H1 (cell line): ENCODE data around the gene TTC28. TPM values are rescaled to one million over a fixed set of nuclear protein-coding genes. Genes with fewer than 3 reads are reported as not detected.

ENCODE experiments used
- CTCF ChIA-PET: fragments of 300-600 bp; sonication (Branson Sonifier 250); formaldehyde crosslinking; loops from one replicate; lab custom pipeline; 2021; ENCODE audit not compliant: partially characterized antibody; lab: Charles Lee
- POLR2A ChIA-PET: fragments of 300-600 bp; sonication (Branson Sonifier 250); formaldehyde crosslinking; loops from one replicate; lab custom pipeline; 2021; ENCODE audit warnings: inconsistent platforms; ENCODE audit not compliant: partially characterized antibody; lab: Charles Lee
- DNase-seq, 2 experiments: peaks; one replicate each; pipeline versions ENCODE4 v3.0.0 to v3.0.0-alpha.2; 2010 to 2022; ENCODE audit warnings: low spot score in 2 of 2, low read depth in 1 of 2, mixed read lengths in 1 of 2
- FAIRE-seq: peaks from 2 replicates; lab custom pipeline; 2011; peaks lifted over from hg19 to GRCh38; lab: Jason Lieb, UNC
- H2AFZ ChIP-seq: 2 replicates; pipeline ENCODE4 v1.8.1; 2012; ENCODE audit warnings: low read length, inconsistent platforms
- H2AK5ac ChIP-seq: 2 replicates; pipeline ENCODE4 v1.6.1; 2013; ENCODE audit warnings: low read depth, low read length
- H2BK120ac ChIP-seq: replicated peaks from 2 replicates; pipeline ENCODE3; 2013; ENCODE audit warnings: low read depth, low read length, inconsistent platforms
- H2BK12ac ChIP-seq: 2 replicates; pipeline ENCODE4 v1.6.1; 2013; ENCODE audit warnings: low read depth, low read length
- H2BK15ac ChIP-seq: 2 replicates; pipeline ENCODE4 v1.6.1; 2013; ENCODE audit warnings: low read length
- H2BK20ac ChIP-seq: 2 replicates; pipeline ENCODE4 v1.6.1; 2013; ENCODE audit warnings: low read length
- H2BK5ac ChIP-seq: 2 replicates; pipeline ENCODE4 v1.6.1; 2013; ENCODE audit warnings: low read depth, low read length
- H3K14ac ChIP-seq: 2 replicates; pipeline ENCODE4 v1.6.1; 2013; ENCODE audit warnings: inconsistent platforms; ENCODE audit not compliant: insufficient read length
- H3K18ac ChIP-seq: 2 replicates; pipeline ENCODE4 v1.6.1; 2013; ENCODE audit warnings: low read length; ENCODE audit errors: extremely low read depth
- H3K23ac ChIP-seq: 2 replicates; pipeline ENCODE4 v1.6.1; 2013; ENCODE audit warnings: inconsistent platforms; ENCODE audit not compliant: insufficient read length
- H3K23me2 ChIP-seq: 2 replicates; pipeline ENCODE4 v1.6.1; 2013; ENCODE audit warnings: low read depth, low read length
- H3K27ac ChIP-seq: 2 replicates; pipeline ENCODE4 v1.6.1; 2011; ENCODE audit warnings: low read depth, low read length, inconsistent platforms
- H3K27me3 ChIP-seq, 4 experiments: replicated peaks in 1 of 4; 1 replicate in 1 of 4; 2 replicates in 3 of 4; pipeline versions ENCODE4 v1.6.1 to v1.8.1; 2011 to 2013; ENCODE audit warnings: low read length in 3 of 4, mild to moderate bottlenecking in 3 of 4, inconsistent platforms in 2 of 4, mixed read lengths in 2 of 4, moderate library complexity in 1 of 4; ENCODE audit not compliant: control insufficient read depth in 3 of 4, insufficient read depth in 3 of 4; ENCODE audit errors: extremely low read depth in 1 of 4
- H3K36me3 ChIP-seq, 4 experiments: 2 replicates each; pipeline versions ENCODE4 v1.6.1 to v1.8.1; 2011 to 2013; ENCODE audit warnings: mild to moderate bottlenecking in 4 of 4, low read length in 3 of 4, moderate library complexity in 2 of 4, control low read depth in 1 of 4, inconsistent platforms in 1 of 4; ENCODE audit not compliant: insufficient read depth in 4 of 4, control insufficient read depth in 2 of 4
- H3K4ac ChIP-seq: replicated peaks from 2 replicates; pipeline ENCODE3; 2013; ENCODE audit warnings: low read length, low read depth, mixed read lengths, inconsistent platforms; ENCODE audit not compliant: insufficient read length
- H3K4me1 ChIP-seq, 4 experiments: replicated peaks in 1 of 4; 1 replicate in 1 of 4; 2 replicates in 3 of 4; pipeline versions ENCODE4 v1.6.1 to v1.8.1; 2011 to 2013; ENCODE audit warnings: low read length in 3 of 4, inconsistent platforms in 2 of 4, mixed read lengths in 1 of 4; ENCODE audit not compliant: insufficient read depth in 4 of 4, control insufficient read depth in 3 of 4
- H3K4me2 ChIP-seq, 2 experiments: 2 replicates each; pipeline versions ENCODE4 v1.6.1 to v1.8.1; 2011 to 2013; ENCODE audit warnings: low read depth in 2 of 2, low read length in 2 of 2, control low read depth in 1 of 2, inconsistent platforms in 1 of 2, mild to moderate bottlenecking in 1 of 2; ENCODE audit not compliant: insufficient read depth in 1 of 2
- H3K4me3 ChIP-seq, 4 experiments: fragments of 200-600, 300-600 bp in 1 of 4; sonication (generic), shearing (Covaris generic), sonication (Bioruptor Twin) in 1 of 4; 2 replicates each; pipeline versions ENCODE4 v1.5.1 to v1.8.1; 2011 to 2016; ENCODE audit warnings: low read length in 4 of 4, low read depth in 3 of 4, control low read depth in 2 of 4, inconsistent platforms in 2 of 4, mild to moderate bottlenecking in 2 of 4, mixed read lengths in 1 of 4, moderate library complexity in 1 of 4; ENCODE audit not compliant: insufficient read depth in 2 of 4; ENCODE audit errors: extremely low read depth in 1 of 4
- H3K56ac ChIP-seq: replicated peaks from 2 replicates; pipeline ENCODE3; 2013; ENCODE audit warnings: low read depth, mild to moderate bottlenecking, mixed read lengths, low read length, inconsistent platforms; ENCODE audit not compliant: insufficient read length
- H3K79me1 ChIP-seq: 2 replicates; pipeline ENCODE4 v1.6.1; 2013; ENCODE audit warnings: low read depth, low read length, control low read depth
- H3K79me2 ChIP-seq, 2 experiments: 2 replicates each; pipeline versions ENCODE4 v1.6.1 to v1.8.1; 2012 to 2013; ENCODE audit warnings: low read length in 2 of 2, mild to moderate bottlenecking in 2 of 2, inconsistent platforms in 1 of 2; ENCODE audit not compliant: insufficient read depth in 2 of 2, control insufficient read depth in 1 of 2
- H3K9ac ChIP-seq, 4 experiments: replicated peaks in 1 of 4; 1 replicate in 1 of 4; 2 replicates in 3 of 4; pipeline versions ENCODE4 v1.6.1 to v1.8.1; 2011 to 2013; ENCODE audit warnings: low read depth in 3 of 4, low read length in 3 of 4, control low read depth in 2 of 4, mild to moderate bottlenecking in 2 of 4, moderate library complexity in 2 of 4, inconsistent platforms in 1 of 4; ENCODE audit errors: extremely low read depth in 1 of 4
- H3K9me3 ChIP-seq, 2 experiments: 2 replicates each; pipeline versions ENCODE4 v1.6.1 to v1.8.1; 2012 to 2013; ENCODE audit warnings: mild to moderate bottlenecking in 2 of 2, moderate library complexity in 2 of 2, control low read depth in 1 of 2, inconsistent platforms in 1 of 2, low read depth in 1 of 2, low read length in 1 of 2, mixed read lengths in 1 of 2; ENCODE audit not compliant: insufficient read depth in 2 of 2
- H4K20me1 ChIP-seq, 2 experiments: replicated peaks in 1 of 2; 2 replicates each; pipeline versions ENCODE3 to v1.8.1; 2011 to 2013; ENCODE audit warnings: inconsistent platforms in 2 of 2, low read length in 2 of 2, mild to moderate bottlenecking in 1 of 2; ENCODE audit not compliant: insufficient read depth in 2 of 2, control insufficient read depth in 1 of 2
- H4K5ac ChIP-seq: 2 replicates; pipeline ENCODE4 v1.6.1; 2013; ENCODE audit warnings: low read length, low read depth, mixed read lengths, inconsistent platforms; ENCODE audit not compliant: insufficient read length
- H4K8ac ChIP-seq: 2 replicates; pipeline ENCODE4 v1.8.0; 2013; ENCODE audit warnings: mild to moderate bottlenecking, moderate library complexity, low read length, inconsistent platforms; ENCODE audit not compliant: insufficient read depth; ENCODE audit errors: extremely low read depth
- H4K91ac ChIP-seq: replicated peaks from 2 replicates; pipeline ENCODE3; 2013; ENCODE audit warnings: low read length, mixed read lengths, inconsistent platforms; ENCODE audit not compliant: insufficient read length
- ASH2L ChIP-seq: fragments of 200-600, 300-600 bp; sonication (generic); IDR thresholded peaks from one replicate; pipeline ENCODE4 v1.7.1; 2017; ENCODE audit warnings: low read length
- BACH1 ChIP-seq: IDR thresholded peaks from 2 replicates; pipeline ENCODE4 v1.6.1; 2012; ENCODE audit warnings: low read length, improper control_type of control experiment
- CEBPB ChIP-seq: IDR thresholded peaks from 2 replicates; pipeline ENCODE4 v1.6.1; 2012; ENCODE audit warnings: low read depth, low read length
- FOSL1 ChIP-seq: IDR thresholded peaks from 2 replicates; pipeline ENCODE4 v1.6.1; 2011; ENCODE audit warnings: mild to moderate bottlenecking, low read depth, low read length, moderate library complexity; ENCODE audit not compliant: insufficient read depth
- GTF2F1 ChIP-seq: IDR thresholded peaks from 2 replicates; pipeline ENCODE4 v1.6.1; 2012; ENCODE audit warnings: low read depth, low read length, improper control_type of control experiment, borderline replicate concordance
- HDAC6 ChIP-seq: IDR thresholded peaks from one replicate; pipeline ENCODE4 v1.7.1; 2012; ENCODE audit warnings: low read depth, mild to moderate bottlenecking, inconsistent platforms, low read length, moderate library complexity
- PHF8 ChIP-seq: fragments of 200-600 bp; sonication (generic); conservative IDR thresholded peaks from 2 replicates; pipeline ENCODE4 v1.7.1; 2012; ENCODE audit warnings: low read depth, mild to moderate bottlenecking, inconsistent platforms, low read length, moderate library complexity
- POLR2A ChIP-seq, 2 experiments: IDR thresholded peaks; 1 replicate in 1 of 2; 2 replicates in 1 of 2; pipeline ENCODE4 v1.6.1; 2011; ENCODE audit warnings: low read depth in 2 of 2, low read length in 2 of 2, mild to moderate bottlenecking in 2 of 2; ENCODE audit errors: control extremely low read depth in 1 of 2
- POU5F1 ChIP-seq: IDR thresholded peaks from 2 replicates; pipeline ENCODE4 v1.6.1; 2011; ENCODE audit warnings: low read depth, mild to moderate bottlenecking, low read length, moderate library complexity
- SIRT6 ChIP-seq: IDR thresholded peaks from one replicate; pipeline ENCODE4 v1.7.1; 2012; ENCODE audit warnings: low read length, inconsistent platforms
- TCF12 ChIP-seq: IDR thresholded peaks from 2 replicates; pipeline ENCODE4 v1.6.1; 2011; ENCODE audit warnings: low read depth, mild to moderate bottlenecking, low read length
- WGBS, 2 experiments: shearing (Covaris generic) in 1 of 2; methylation state at CpG; one replicate each; pipeline versions ENCODE4 v1.1.6 to v1.1.7; 2013 to 2015; ENCODE audit warnings: low lambda C conversion rate in 2 of 2, mixed read lengths in 2 of 2, inconsistent platforms in 1 of 2, low coverage in 1 of 2, missing lambda C conversion rate in 1 of 2; ENCODE audit not compliant: insufficient replicate concordance in 2 of 2, insufficient coverage in 1 of 2, insufficient read length in 1 of 2; ENCODE audit errors: extremely low coverage in 1 of 2, missing lambda C conversion rate in 1 of 2; 5-methylcytosine and 5-hydroxymethylcytosine counted together
- polyA plus RNA-seq, 7 experiments: library from polyadenylated mRNA; depleted of rRNA in 3 of 7; stranded (reverse) in 5 of 7; unstranded in 2 of 7; fragments of >200 nt in 5 of 7; fragments of 200-250 nt in 2 of 7; gene quantifications; 1 replicate in 5 of 7; 2 replicates in 1 of 7; 4 replicates in 1 of 7; pipeline versions ENCODE4 v1.2.1 to v1.2.3, GENCODE V29; 2011 to 2013; ENCODE audit warnings: missing spikeins in 2 of 7, mixed read lengths in 2 of 7
- total RNA-seq: library from RNA; stranded (reverse); fragmentation: NEBNext Ultra II Directional; extraction: Animal tissue kit (Norgen Biotek cat#: 25700); gene quantifications from 2 replicates; pipeline ENCODE4 v1.2.1, GENCODE V29; 2021
- TF ChIP-seq, protein P1 (sequence below): IDR thresholded peaks from 2 replicates; pipeline ENCODE4 v1.6.1; 2012; ENCODE audit warnings: inconsistent platforms

Gene TTC28
- total and polyA plus RNA-seq, 2 of the 8 experiments (the other 6 are each of a cell fraction or from before 2014, with no cell fraction given): 2.6 to 12.6 TPM

DNA sequence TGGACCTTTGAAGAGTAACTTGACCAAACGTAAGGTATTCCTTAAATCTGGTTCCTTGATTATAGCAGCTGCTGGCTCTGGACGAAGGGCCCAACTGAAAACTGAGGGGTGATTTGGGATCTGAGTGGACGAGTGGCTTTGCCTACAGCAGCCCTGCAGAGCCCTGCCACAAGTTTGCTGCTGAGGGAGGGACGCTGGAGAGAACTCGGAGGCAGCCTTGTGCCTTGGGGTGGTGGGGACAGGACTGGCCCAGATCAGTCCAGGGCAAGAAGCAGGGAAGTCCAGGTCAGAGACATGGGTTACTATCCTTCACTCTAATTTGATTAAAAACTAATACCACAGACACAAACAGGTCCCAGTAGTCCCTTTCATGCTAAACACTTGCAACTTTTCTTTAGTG, 671.0 kb downstream of the TTC28 start:
- Histone ChIP-seq H3K56ac (no peak overlapping the region), H2BK20ac (no peak overlapping the region), H3K14ac (no peak overlapping the region), H4K91ac (no peak overlapping the region), H3K79me1 (no peaks in the 10 kb centered on the region), H2AFZ (no peak overlapping the region), H2BK120ac (no peak overlapping the region), H3K4me3 (no peak overlapping the region), H3K18ac (no peak overlapping the region), H3K4me1 (no peaks in the 10 kb centered on the region), H4K8ac (no peak overlapping the region), H3K79me2 (no peaks in the 10 kb centered on the region), H4K20me1 (no peaks in the 10 kb centered on the region), H3K27ac (no peak overlapping the region), H2BK12ac (no peak overlapping the region), H3K4me2 (no peak overlapping the region), H3K9me3 (no peaks in the 10 kb centered on the region), H4K5ac (no peak overlapping the region), H3K9ac (no peak overlapping the region), H3K23ac (no peak overlapping the region), H2AK5ac (no peak overlapping the region), H3K36me3 (no peaks in the 10 kb centered on the region), H3K27me3 (no peaks in the 10 kb centered on the region), H2BK15ac (no peak overlapping the region), H3K23me2 (no peaks in the 10 kb centered on the region), H3K4ac (no peak overlapping the region), H2BK5ac (no peak overlapping the region)
- ChIA-PET POLR2A (no interaction called here), CTCF (interaction anchor here (0.7 to 8.0 kb wide), 11 partner anchors 11 to 677 kb away, joined by 3 to 84 read pairs (median 8); partner anchors contain the start of gene PITPNB)
- no peak for TF ChIP-seq HDAC6
- TF ChIP-seq PHF8: no peak
- TF ChIP-seq FOSL1: no peak
- TF ChIP-seq BACH1: no peak
- no peak for TF ChIP-seq ASH2L
- TF ChIP-seq CEBPB: no peak
- TF ChIP-seq, protein P1, sequence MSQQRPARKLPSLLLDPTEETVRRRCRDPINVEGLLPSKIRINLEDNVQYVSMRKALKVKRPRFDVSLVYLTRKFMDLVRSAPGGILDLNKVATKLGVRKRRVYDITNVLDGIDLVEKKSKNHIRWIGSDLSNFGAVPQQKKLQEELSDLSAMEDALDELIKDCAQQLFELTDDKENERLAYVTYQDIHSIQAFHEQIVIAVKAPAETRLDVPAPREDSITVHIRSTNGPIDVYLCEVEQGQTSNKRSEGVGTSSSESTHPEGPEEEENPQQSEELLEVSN: no peak
- no peak for TF ChIP-seq GTF2F1
- no peak for TF ChIP-seq POLR2A (IDR thresholded peaks at IDR 0.05; ENCODE audit: control extremely low read depth in 1 of 2, low read depth in 2 of 2, low read length in 2 of 2)
- no peak for TF ChIP-seq TCF12
- no peak for TF ChIP-seq POU5F1
- TF ChIP-seq SIRT6: no peak
- FAIRE-seq (no peak), DNase-seq (no peak)
- WGBS, 2 experiments: 89% methylated on average over 5 of the region's 5 CpGs; no CpG with 5 or more reads in 1 of the 2 experiments
